Pancreas (tissue), 10 donors: Measurements from ENCODE around the gene NOXRED1. TPM values are rescaled to one million over a fixed set of nuclear protein-coding genes. Genes with fewer than 3 reads are reported as not detected.

Source experiments
- ATAC-seq, 4 donors: fragments of 200-7000 bp; cut with Tn5 transposase; one replicate each; pipeline versions ENCODE4 v1.8.0 to v1.9.1; 2020; ENCODE audit warnings: mild to moderate bottlenecking in 4 of 4, moderate library complexity in 4 of 4
- DNase-seq, 6 donors: peaks; one replicate each; pipeline ENCODE4 v3.0.0-alpha.2; 2020
- FAIRE-seq: peaks from 2 replicates; lab custom pipeline; 2012; peaks lifted over from hg19 to GRCh38; lab: Jason Lieb, UNC
- H3K27ac ChIP-seq, 4 donors: fragments of 200-600 bp; sonication (generic); 1 replicate in 3 of 4; 2 replicates in 1 of 4; pipeline versions ENCODE4 v1.5.0 to v1.8.0; 2020
- H3K27me3 ChIP-seq, 4 donors: fragments of 200-600 bp; one replicate each; pipeline ENCODE4 v1.8.0; 2021
- H3K36me3 ChIP-seq, 3 donors: fragments of 200-600 bp; sonication (generic) in 1 of 3; one replicate each; pipeline versions ENCODE4 v1.5.0 to v1.8.0; 2020 to 2021
- H3K4me1 ChIP-seq, 3 donors: fragments of 200-600 bp; one replicate each; pipeline ENCODE4 v1.8.0; 2021
- H3K4me3 ChIP-seq, 4 donors: fragments of 200-600 bp; sonication (generic) in 2 of 4; one replicate each; pipeline versions ENCODE4 v1.5.0 to v1.8.0; 2020 to 2021
- H3K9me3 ChIP-seq, 4 donors: fragments of 200-600 bp; one replicate each; pipeline ENCODE4 v1.8.0; 2021
- CTCF ChIP-seq, 4 donors: fragments of 200-600 bp; sonication (generic) in 3 of 4; IDR thresholded peaks; one replicate each; pipeline versions ENCODE4 v1.5.0 to v1.8.0; 2021; ENCODE audit warnings: antibody characterized with exemption in 4 of 4
- WGBS, 2 donors: extraction: QIAGEN DNeasy Blood & Tissue Kit; methylation state at CpG; one replicate each; pipeline ENCODE4 v1.1.7; 2013; 5-methylcytosine and 5-hydroxymethylcytosine counted together
- intact Hi-C, 3 donors: fragments of 100-400 bp; cut with DNase I; formaldehyde crosslinking; loops; one replicate each; pipeline versions ENCODE4 v1.11.1 to v1.14.2; 2022
- polyA plus RNA-seq, 2 donors: library from polyadenylated mRNA; stranded (reverse); fragments of 200-250 nt; gene quantifications; one replicate each; pipeline ENCODE4 v1.2.3, GENCODE V29; 2013
- total RNA-seq, 6 donors: library from RNA; stranded (reverse); fragmentation: NEBNext Ultra II Directional in 4 of 6; extraction: Animal tissue kit (Norgen Biotek cat#: 25700) in 4 of 6; gene quantifications; one replicate each; pipeline versions ENCODE4 v1.2.1 to v1.2.4, GENCODE V29; 2021 to 2023
- donor health status: healthy with polysubstance abuse.
- donor health status: DM: no; HTN: no; CAD: no; lungs with moderate emphysema.
- donor health status: DM: no; HTN: no; CAD: no.
- donor health status: control.
- donor health status: control.
- donor health status: Bipolar disorder and iron deficiency.
- donor health status: DM: yes; HTN: yes; CAD: no.
- donor health status: DM: no; HTN: no; CAD: no.
- donor health status: DM: no; HTN: no; CAD: no.
- donor health status: DM: yes; HTN: yes; CAD: no.

The NOXRED1 gene
- total RNA-seq = under 1 TPM; 0.16 to 0.58 (median 0.43) TPM
- under 1 TPM; 0.30 to 0.77 TPM for polyA plus RNA-seq

GRCh38 chr14:77423423-77423822 is at the start of gene NOXRED1:
Gene NOXRED1 (minus strand): TSS chr14:77423523. CDS start chr14:77422889, 634 bp downstream.
- ATAC-seq (no peak), DNase-seq (no peak), FAIRE-seq (no peak)
- no peak for TF ChIP-seq CTCF (IDR thresholded peaks at IDR 0.05)
- Histone ChIP-seq H3K4me1 (no peaks in the 10 kb centered on the region), H3K4me3 (no peak within 1 kb of the TSS), H3K27me3 (no peaks in the 10 kb centered on the region), H3K27ac (no peak within 1 kb of the TSS), H3K36me3 (peaks cover 0 to 48% (median 25%) of the 10 kb centered on the region in 3 donors), H3K9me3 (no peaks in the 10 kb centered on the region)
- WGBS, 2 donors = 85 to 98% methylated on average over 1 of the region's 1 CpG
- intact Hi-C loops = no loop called here

GRCh38 chr14:77470224-77470870 is 47.0 kb upstream of the NOXRED1 start:
- no peak for FAIRE-seq
- H3K36me3 ChIP-seq = peaks cover 2 to 40% (median 26%) of the 10 kb centered on the region in 3 donors
- intact Hi-C loops = no loop called here

GRCh38 chr14:77469539-77469938 is 46.2 kb upstream of the NOXRED1 start:
- no peak overlapping the region for H3K27ac ChIP-seq
- FAIRE-seq (no peak), DNase-seq (no peak), ATAC-seq (peak in 1 of 4 donors; percentile 18)
- no peaks in the 10 kb centered on the region for H3K27me3 ChIP-seq
- H3K4me3 ChIP-seq = no peak overlapping the region
- H3K4me1 ChIP-seq = no peaks in the 10 kb centered on the region
- no peaks in the 10 kb centered on the region for H3K9me3 ChIP-seq
- peaks cover 2 to 48% (median 29%) of the 10 kb centered on the region in 3 donors for H3K36me3 ChIP-seq
- 81 to 88% methylated on average over 1 of the region's 1 CpG for WGBS, 2 donors
- intact Hi-C loops = no loop called here
- TF ChIP-seq CTCF (IDR thresholded peaks at IDR 0.05) = no peak

More at GRCh38 chr14:77470224-77470870, 47.0 kb upstream of the NOXRED1 start:
- no peaks in the 10 kb centered on the region for H3K27me3 ChIP-seq
- no peak overlapping the region for H3K27ac ChIP-seq
- H3K9me3 ChIP-seq = no peaks in the 10 kb centered on the region
- ATAC-seq (no peak), DNase-seq (no peak)
- H3K4me1 ChIP-seq = no peaks in the 10 kb centered on the region
- H3K4me3 ChIP-seq = no peak overlapping the region
- TF ChIP-seq CTCF (IDR thresholded peaks at IDR 0.05) = no peak
- 89 to 91% methylated on average over 5 of the region's 5 CpGs for WGBS, 2 donors

GRCh38 chr14:77469067-77469505 is 45.8 kb upstream of the NOXRED1 start:
- intact Hi-C loops = no loop called here

More at GRCh38 chr14:77469067-77469505, 45.8 kb upstream of the NOXRED1 start:
- Histone ChIP-seq H3K36me3 (peaks cover 2 to 53% (median 29%) of the 10 kb centered on the region in 3 donors), H3K27ac (no peak overlapping the region), H3K9me3 (no peaks in the 10 kb centered on the region), H3K27me3 (no peaks in the 10 kb centered on the region), H3K4me3 (no peak overlapping the region), H3K4me1 (no peaks in the 10 kb centered on the region)
- DNase-seq (peak in 1 of 6 donors; percentile 32), FAIRE-seq (no peak), ATAC-seq (no peak)
- no peak for TF ChIP-seq CTCF (IDR thresholded peaks at IDR 0.05)
- WGBS, 2 donors = 88 to 89% methylated on average over 14 of the region's 14 CpGs
